Smooth muscle cell (in vitro differentiated cells): Measurements from ENCODE around the gene F2R. TPM values are rescaled to one million over a fixed set of nuclear protein-coding genes. Genes with fewer than 3 reads are reported as not detected.

ENCODE experiments used
- DNase-seq: peaks from one replicate; lab custom pipeline; 2025; ENCODE audit not compliant: unreplicated experiment; lab: John Stamatoyannopoulos, UW
- H2AFZ ChIP-seq: fragments of 200-600 bp; sonication (generic); 2 replicates; pipeline ENCODE4 v1.6.0; 2016; ENCODE audit warnings: antibody characterized with exemption, low read depth, mild to moderate bottlenecking
- H3F3A ChIP-seq: fragments of 200-600 bp; sonication (generic); 2 replicates; pipeline ENCODE4 v1.6.0; 2017; ENCODE audit warnings: antibody characterized with exemption, low read depth
- H3K27ac ChIP-seq: fragments of 200-600 bp; sonication (generic); 2 replicates; pipeline ENCODE4 v1.5.1; 2016; ENCODE audit warnings: low read depth, mild to moderate bottlenecking
- H3K27me3 ChIP-seq: fragments of 200-600 bp; sonication (generic); 2 replicates; pipeline ENCODE4 v1.6.1; 2016; ENCODE audit warnings: low read depth, mild to moderate bottlenecking
- H3K36me3 ChIP-seq: fragments of 200-600 bp; sonication (generic); 2 replicates; pipeline ENCODE4 v1.5.1; 2016; ENCODE audit warnings: low read depth
- H3K4me1 ChIP-seq: fragments of 200-600 bp; sonication (generic); 2 replicates; pipeline ENCODE4 v1.5.1; 2016; ENCODE audit warnings: low read depth
- H3K4me2 ChIP-seq: fragments of 200-600 bp; sonication (generic); 2 replicates; pipeline ENCODE4 v1.6.0; 2016; ENCODE audit warnings: mild to moderate bottlenecking
- H3K4me3 ChIP-seq: fragments of 200-600 bp; sonication (generic); 2 replicates; pipeline ENCODE4 v1.5.1; 2016; ENCODE audit warnings: mild to moderate bottlenecking
- H3K79me2 ChIP-seq: fragments of 200-600 bp; sonication (generic); 2 replicates; pipeline ENCODE4 v1.6.0; 2016; ENCODE audit warnings: low read depth, mild to moderate bottlenecking
- H3K9ac ChIP-seq: fragments of 200-600 bp; sonication (generic); 2 replicates; pipeline ENCODE4 v1.6.0; 2016; ENCODE audit warnings: low read depth
- H3K9me3 ChIP-seq: fragments of 200-600 bp; sonication (generic); replicated peaks from 2 replicates; pipeline ENCODE4 v1.5.1; 2016; ENCODE audit warnings: low read depth
- H4K20me1 ChIP-seq: fragments of 200-600 bp; sonication (generic); 2 replicates; pipeline ENCODE4 v1.6.0; 2016; ENCODE audit warnings: low read depth
- WGBS: methylation state at CpG from one replicate; pipeline ENCODE4 v1.1.7; 2016; ENCODE audit warnings: low lambda C conversion rate; 5-methylcytosine and 5-hydroxymethylcytosine counted together
- polyA plus RNA-seq: library from polyadenylated mRNA; unstranded; fragments of >200 nt; fragmentation: Nextera tagmentation; extraction: Ambion mirVana; gene quantifications from 2 replicates; pipeline ENCODE4 v1.2.1, GENCODE V29; 2016
- total RNA-seq: library from RNA; depleted of rRNA; stranded (reverse); fragments of >200 nt; gene quantifications from 2 replicates; pipeline ENCODE4 v1.2.3, GENCODE V29; 2014
- TF ChIP-seq, protein P1 (sequence below): fragments of 200-600 bp; sonication (generic); IDR thresholded peaks from 2 replicates; pipeline ENCODE4 v1.5.1; 2017; ENCODE audit warnings: borderline replicate concordance, mild to moderate bottlenecking, antibody characterized with exemption; ENCODE audit not compliant: insufficient read depth, poor library complexity, severe bottlenecking

Gene F2R
- total and polyA plus RNA-seq, 2 experiments from 2014 or later: 103 to 135 TPM

GRCh38 chr5:76732405-76733048, 16.6 kb downstream of the F2R start:
- DNase-seq: no peak
- 95% methylated on average over 15 of the region's 15 CpGs for WGBS

GRCh38 chr5:76733049-76733417, 17.1 kb downstream of the F2R start:
- no peak for DNase-seq
- Histone ChIP-seq H3K79me2 (peaks cover 30% of the 10 kb centered on the region), H3K4me1 (no peaks in the 10 kb centered on the region), H4K20me1 (no peaks in the 10 kb centered on the region), H3K9ac (no peak overlapping the region), H3K36me3 (no peaks in the 10 kb centered on the region), H3K4me2 (no peak overlapping the region), H3F3A (no peaks in the 10 kb centered on the region), H3K9me3 (peaks cover 16% of the 10 kb centered on the region), H3K27me3 (no peaks in the 10 kb centered on the region), H3K27ac (no peak overlapping the region), H2AFZ (no peak overlapping the region), H3K4me3 (no peak overlapping the region)
- WGBS: 93% methylated on average over 13 of the region's 13 CpGs
- TF ChIP-seq, protein P1, sequence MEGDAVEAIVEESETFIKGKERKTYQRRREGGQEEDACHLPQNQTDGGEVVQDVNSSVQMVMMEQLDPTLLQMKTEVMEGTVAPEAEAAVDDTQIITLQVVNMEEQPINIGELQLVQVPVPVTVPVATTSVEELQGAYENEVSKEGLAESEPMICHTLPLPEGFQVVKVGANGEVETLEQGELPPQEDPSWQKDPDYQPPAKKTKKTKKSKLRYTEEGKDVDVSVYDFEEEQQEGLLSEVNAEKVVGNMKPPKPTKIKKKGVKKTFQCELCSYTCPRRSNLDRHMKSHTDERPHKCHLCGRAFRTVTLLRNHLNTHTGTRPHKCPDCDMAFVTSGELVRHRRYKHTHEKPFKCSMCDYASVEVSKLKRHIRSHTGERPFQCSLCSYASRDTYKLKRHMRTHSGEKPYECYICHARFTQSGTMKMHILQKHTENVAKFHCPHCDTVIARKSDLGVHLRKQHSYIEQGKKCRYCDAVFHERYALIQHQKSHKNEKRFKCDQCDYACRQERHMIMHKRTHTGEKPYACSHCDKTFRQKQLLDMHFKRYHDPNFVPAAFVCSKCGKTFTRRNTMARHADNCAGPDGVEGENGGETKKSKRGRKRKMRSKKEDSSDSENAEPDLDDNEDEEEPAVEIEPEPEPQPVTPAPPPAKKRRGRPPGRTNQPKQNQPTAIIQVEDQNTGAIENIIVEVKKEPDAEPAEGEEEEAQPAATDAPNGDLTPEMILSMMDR: no peak

More at GRCh38 chr5:76732405-76733048, 16.6 kb downstream of the F2R start:
- TF ChIP-seq, protein P1: no peak
- Histone ChIP-seq H3F3A (no peaks in the 10 kb centered on the region), H3K9ac (no peak overlapping the region), H4K20me1 (no peaks in the 10 kb centered on the region), H3K4me1 (no peaks in the 10 kb centered on the region), H3K4me3 (no peak overlapping the region), H3K36me3 (no peaks in the 10 kb centered on the region), H3K27ac (no peak overlapping the region), H3K4me2 (no peak overlapping the region), H3K9me3 (peaks cover 16% of the 10 kb centered on the region), H3K27me3 (no peaks in the 10 kb centered on the region), H3K79me2 (peaks cover 35% of the 10 kb centered on the region), H2AFZ (no peak overlapping the region)

GRCh38 chr5:76735762-76736545, 20.0 kb downstream of the F2R start:
- no peak overlapping the region for H3K4me3 ChIP-seq
- 71% methylated on average over 4 of the region's 4 CpGs for WGBS
- H3K27ac ChIP-seq: no peak overlapping the region
- H3K9me3 ChIP-seq: no peaks in the 10 kb centered on the region
- no peak for DNase-seq
- H4K20me1 ChIP-seq: no peaks in the 10 kb centered on the region
- H3K4me1 ChIP-seq: no peaks in the 10 kb centered on the region
- no peak overlapping the region for H2AFZ ChIP-seq
- peaks cover 7% of the 10 kb centered on the region for H3F3A ChIP-seq
- H3K27me3 ChIP-seq: no peaks in the 10 kb centered on the region
- no peak overlapping the region for H3K4me2 ChIP-seq
- TF ChIP-seq, protein P1: no peak
- H3K36me3 ChIP-seq: no peaks in the 10 kb centered on the region
- H3K9ac ChIP-seq: no peak overlapping the region
- peaks cover 2% of the 10 kb centered on the region for H3K79me2 ChIP-seq
